Astrocyte of the cerebellum (primary cell): ENCODE results near the gene AP3S1.
A peak's percentile ranks its signal among the peaks of the same experiment; 100 is the strongest.
"Not testable (repeated sequence)": the region's sequence is repeated elsewhere in the genome, so short reads cannot be mapped to it uniquely, and the experiment has no call there.

Experiments used
- DNase-seq: peaks from one replicate; pipeline ENCODE4 v3.0.0-alpha.2; 2011; ENCODE audit warnings: low read depth
- H3K4me3 ChIP-seq: 2 replicates; pipeline ENCODE4 v1.5.1; 2011; ENCODE audit warnings: mild to moderate bottlenecking, low read depth, low read length, moderate library complexity
- CTCF ChIP-seq: IDR thresholded peaks from 2 replicates; pipeline ENCODE4 v1.5.1; 2012; ENCODE audit warnings: low read length, low read depth, moderate library complexity, mild to moderate bottlenecking; ENCODE audit errors: missing control alignments
- in situ Hi-C: cut with HindIII; loops from 2 replicates; pipeline ENCODE4 v1.10.0; 2017; ENCODE audit warnings: low sequenced_read_pairs

Gene AP3S1

GRCh38 chr5:115806986-115807653 is 34.6 kb upstream of the AP3S1 start:
- H3K4me3 ChIP-seq: no peak overlapping the region
- in situ Hi-C loops: no loop called here
- DNase-seq: no peak
- no peak for TF ChIP-seq CTCF

- TF ChIP-seq CTCF: no peak
- in situ Hi-C loops: no loop called here
- no peak overlapping the region for H3K4me3 ChIP-seq
- no peak for DNase-seq
Measured at GRCh38 chr5:115807654-115808052, 34.1 kb upstream of the AP3S1 start.

- H3K4me3 ChIP-seq, DNase-seq, in situ Hi-C loops: not testable (repeated sequence)
Measured at GRCh38 chr5:115808066-115808465, 33.7 kb upstream of the AP3S1 start.

- H3K4me3 ChIP-seq: no peak overlapping the region
- in situ Hi-C loops: no loop called here
- no peak for DNase-seq
- TF ChIP-seq CTCF: no peak
Measured at GRCh38 chr5:115809946-115810345, 31.8 kb upstream of the AP3S1 start.

GRCh38 chr5:115810761-115811160 is 31.0 kb upstream of the AP3S1 start:
- H3K4me3 ChIP-seq: no peak overlapping the region
- TF ChIP-seq CTCF: no peak
- in situ Hi-C loops: no loop called here
- DNase-seq: peak; percentile 63

- in situ Hi-C loops: no loop called here
- TF ChIP-seq CTCF: no peak
- DNase-seq: no peak
- H3K4me3 ChIP-seq: no peak overlapping the region
Measured at GRCh38 chr5:115811406-115811805, 30.3 kb upstream of the AP3S1 start.

GRCh38 chr5:115812372-115812771 is 29.4 kb upstream of the AP3S1 start:
- no peak for DNase-seq
- in situ Hi-C loops: no loop called here
- H3K4me3 ChIP-seq: no peak overlapping the region
- no peak for TF ChIP-seq CTCF
